Endothelial cell of umbilical vein (primary cell): Measurements from ENCODE around the gene TOX2. TPM values are rescaled to one million over a fixed set of nuclear protein-coding genes. Genes with fewer than 3 reads are reported as not detected.

Experiments
- BruUV-seq: library from RNA; stranded (reverse); fragments of 400-500 nt; replicated peaks from 2 replicates; lab custom pipeline; 2021; lab: Mats Ljungman, UMichigan
- CTCF ChIA-PET: fragments of 300-600, 350-600 bp; sonication (Branson Sonifier 250); formaldehyde crosslinking; loops from one replicate; lab custom pipeline; 2021; ENCODE audit warnings: antibody characterized with exemption, inconsistent platforms; lab: Charles Lee
- POLR2A ChIA-PET: fragments of 300-600, 350-600 bp; sonication (Branson Sonifier 250); formaldehyde crosslinking; loops from one replicate; lab custom pipeline; 2021; ENCODE audit warnings: antibody characterized with exemption, inconsistent platforms; lab: Charles Lee
- DNase-seq: peaks from one replicate; pipeline ENCODE4 v3.0.0-alpha.2; 2011; ENCODE audit warnings: low read depth, low spot score
- FAIRE-seq: peaks from 2 replicates; lab custom pipeline; 2011; peaks lifted over from hg19 to GRCh38; lab: Jason Lieb, UNC
- H2AFZ ChIP-seq: 2 replicates; pipeline ENCODE4 v1.6.0; 2012; ENCODE audit warnings: low read depth, low read length, control low read depth, inconsistent platforms
- H3K27ac ChIP-seq: 2 replicates; pipeline ENCODE4 v1.5.1; 2011; ENCODE audit warnings: low read depth, mild to moderate bottlenecking, control low read depth, low read length, moderate library complexity; ENCODE audit not compliant: insufficient read depth
- H3K27me3 ChIP-seq, 2 experiments: 2 replicates each; pipeline versions ENCODE4 v1.6.0 to v1.6.1; 2011; ENCODE audit warnings: low read length in 2 of 2, mixed read lengths in 1 of 2; ENCODE audit not compliant: control insufficient read depth in 2 of 2, insufficient read depth in 2 of 2
- H3K36me3 ChIP-seq, 2 experiments: 2 replicates in 1 of 2; 3 replicates in 1 of 2; pipeline ENCODE4 v1.5.1; 2011; ENCODE audit warnings: low read length in 2 of 2, mild to moderate bottlenecking in 1 of 2, moderate library complexity in 1 of 2; ENCODE audit not compliant: control insufficient read depth in 2 of 2, insufficient read depth in 2 of 2; ENCODE audit errors: extremely low read depth in 1 of 2
- H3K4me1 ChIP-seq: 3 replicates; pipeline ENCODE4 v1.5.1; 2011; ENCODE audit warnings: mild to moderate bottlenecking, low read length; ENCODE audit not compliant: control insufficient read depth, insufficient read depth; ENCODE audit errors: extremely low read depth
- H3K4me2 ChIP-seq: 2 replicates; pipeline ENCODE4 v1.6.1; 2011; ENCODE audit warnings: low read length, control low read depth, mixed read lengths; ENCODE audit not compliant: insufficient read depth
- H3K4me3 ChIP-seq, 3 experiments: fragments of 200-600 bp in 1 of 3; sonication (generic), shearing (Covaris generic) in 1 of 3; replicated peaks in 1 of 3; 2 replicates each; pipeline ENCODE4 v1.5.1; 2011 to 2016; ENCODE audit warnings: control low read depth in 3 of 3, low read length in 3 of 3, mild to moderate bottlenecking in 2 of 3, inconsistent platforms in 1 of 3, low read depth in 1 of 3, moderate library complexity in 1 of 3; ENCODE audit not compliant: insufficient read depth in 1 of 3
- H3K79me2 ChIP-seq: 2 replicates; pipeline ENCODE4 v1.6.0; 2012; ENCODE audit warnings: low read length, inconsistent platforms; ENCODE audit not compliant: control insufficient read depth, insufficient read depth
- H3K9ac ChIP-seq: replicated peaks from 2 replicates; pipeline ENCODE3; 2011; ENCODE audit warnings: low read length, control low read depth; ENCODE audit not compliant: insufficient read depth; ENCODE audit errors: extremely low read depth
- H3K9me1 ChIP-seq: replicated peaks from 3 replicates; pipeline ENCODE4 v1.6.0; 2011; ENCODE audit warnings: mild to moderate bottlenecking, low read length; ENCODE audit not compliant: control insufficient read depth, insufficient read depth; ENCODE audit errors: extremely low read depth
- H3K9me3 ChIP-seq: replicated peaks from 2 replicates; pipeline ENCODE4 v1.5.1; 2012; ENCODE audit warnings: low read length, inconsistent platforms; ENCODE audit not compliant: control insufficient read depth, insufficient read depth
- H4K20me1 ChIP-seq: replicated peaks from 2 replicates; pipeline ENCODE3; 2011; ENCODE audit warnings: mild to moderate bottlenecking, low read length; ENCODE audit not compliant: control insufficient read depth, insufficient read depth; ENCODE audit errors: extremely low read depth
- MAX ChIP-seq: IDR thresholded peaks from 2 replicates; pipeline ENCODE4 v1.6.1; 2011; ENCODE audit not compliant: insufficient read depth, insufficient read length
- MYC ChIP-seq: IDR thresholded peaks from one replicate; pipeline ENCODE4 v1.6.1; 2011; ENCODE audit warnings: mild to moderate bottlenecking, low read depth, low read length
- dilution Hi-C: fragments of 300-500 bp; cut with MboI; formaldehyde crosslinking; loops from one replicate; pipeline ENCODE4 v1.15.0; 2019; ENCODE audit warnings: low sequenced_read_pairs; ENCODE audit not compliant: extremely low pct_ligation_motif_present
- intact Hi-C: fragments of 100-400 bp; cut with micrococcal nuclease; formaldehyde crosslinking; loops from one replicate; pipeline ENCODE4 v1.10.0; 2022
- polyA plus RNA-seq, 4 experiments: library from polyadenylated mRNA; depleted of rRNA in 3 of 4; stranded (reverse) in 3 of 4; unstranded in 1 of 4; fragments of >200 nt; gene quantifications; 2 replicates each; pipeline versions ENCODE4 v1.2.1 to v1.2.3, GENCODE V29; 2011 to 2012; ENCODE audit warnings: missing spikeins in 1 of 4
- total RNA-seq: library from RNA; stranded (reverse); gene quantifications from 2 replicates; pipeline ENCODE4 v1.2.3, GENCODE V29; 2021

Gene TOX2
- total and polyA plus RNA-seq, 2 donors (not counting 3 experiments of a cell fraction or from before 2014, with no cell fraction given): 7.0 to 18.6 TPM

- POLR2A ChIA-PET: no interaction called here
- FAIRE-seq: peak; percentile 42
- Histone ChIP-seq H3K36me3 (no peaks in the 10 kb centered on the region), H3K4me1 (peaks cover 5% of the 10 kb centered on the region), H3K4me3 (no peak overlapping the region), H4K20me1 (no peaks in the 10 kb centered on the region), H2AFZ (no peak overlapping the region), H3K4me2 (no peak overlapping the region), H3K27ac (no peak overlapping the region), H3K79me2 (no peaks in the 10 kb centered on the region), H3K9me1 (no peaks in the 10 kb centered on the region), H3K27me3 (no peaks in the 10 kb centered on the region), H3K9me3 (no peaks in the 10 kb centered on the region), H3K9ac (no peak overlapping the region)
- intact Hi-C loops (no loop called here), dilution Hi-C loops (no loop called here)
- DNase-seq: no peak
- BruUV-seq: no TSS peak
- CTCF ChIA-PET: interaction anchor here (0.6 to 1.7 kb wide), 4 partner anchors 9 to 426 kb away, joined by 3 to 4 read pairs (median 4); no protein-coding TSS in a partner anchor
- no peak for TF ChIP-seq MAX
- TF ChIP-seq MYC: no peak
Observed at GRCh38 chr20:43963872-43964791, 49.5 kb downstream of the TOX2 start.

- Histone ChIP-seq H3K4me3 (no peak overlapping the region), H3K27me3 (no peaks in the 10 kb centered on the region), H3K9me1 (no peaks in the 10 kb centered on the region), H3K9me3 (no peaks in the 10 kb centered on the region), H3K9ac (no peak overlapping the region), H3K36me3 (no peaks in the 10 kb centered on the region), H3K27ac (no peak overlapping the region), H4K20me1 (no peaks in the 10 kb centered on the region), H3K4me2 (no peak overlapping the region), H3K4me1 (no peaks in the 10 kb centered on the region), H3K79me2 (no peaks in the 10 kb centered on the region), H2AFZ (no peak overlapping the region)
- intact Hi-C loops (no loop called here), dilution Hi-C loops (no loop called here)
- POLR2A ChIA-PET: no interaction called here
- CTCF ChIA-PET: interaction anchor here (0.9 kb wide), 1 partner anchor 13 kb away, joined by 4 read pairs; no protein-coding TSS in a partner anchor
- DNase-seq: no peak
- no TSS peak for BruUV-seq
- TF ChIP-seq MAX: no peak
- no peak for FAIRE-seq
Observed at GRCh38 chr20:43968341-43969000, 53.8 kb downstream of the TOX2 start.
